HEK293T (cell line): ENCODE measurements around the gene STK39.

Experiments
- BHLHE40 ChIP-seq: fragments of 450-650 bp; IDR thresholded peaks from 2 replicates; pipeline ENCODE4 v1.6.1; 2016; ENCODE audit warnings: mild to moderate bottlenecking, moderate library complexity, borderline replicate concordance
- FOXA1 ChIP-seq: fragments of 450-650 bp; IDR thresholded peaks from 2 replicates; pipeline ENCODE4 v1.6.1; 2016; ENCODE audit warnings: mild to moderate bottlenecking
- FOXM1 ChIP-seq: fragments of 450-650 bp; IDR thresholded peaks from 2 replicates; pipeline ENCODE4 v1.6.1; 2017; ENCODE audit warnings: mild to moderate bottlenecking, borderline replicate concordance
- HDGF ChIP-seq: fragments of 450-650 bp; IDR thresholded peaks from 2 replicates; pipeline ENCODE4 v1.6.1; 2017; ENCODE audit warnings: antibody characterized with exemption, borderline replicate concordance
- L3MBTL2 ChIP-seq: fragments of 450-650 bp; conservative IDR thresholded peaks from 2 replicates; pipeline ENCODE4 v1.6.1; 2016; ENCODE audit warnings: mild to moderate bottlenecking
- NFRKB ChIP-seq: fragments of 450-650 bp; IDR thresholded peaks from 2 replicates; pipeline ENCODE4 v1.6.1; 2016; ENCODE audit warnings: mild to moderate bottlenecking, moderate library complexity
- SUZ12 ChIP-seq: fragments of 450-650 bp; IDR thresholded peaks from 2 replicates; pipeline ENCODE4 v1.6.1; 2016; ENCODE audit warnings: mild to moderate bottlenecking
- ZNF384 ChIP-seq: fragments of 450-650 bp; IDR thresholded peaks from 2 replicates; pipeline ENCODE4 v1.6.1; 2016

- TF ChIP-seq FOXA1 = no peak
- no peak for TF ChIP-seq L3MBTL2
- no peak for TF ChIP-seq BHLHE40
- TF ChIP-seq SUZ12 = no peak
- no peak for TF ChIP-seq FOXM1
- no peak for TF ChIP-seq NFRKB
- TF ChIP-seq ZNF384 = no peak
- TF ChIP-seq HDGF = no peak
Measured at GRCh38 chr2:168039881-168040280, 207.5 kb downstream of the STK39 start.
